A172 (cell line): ENCODE data around the gene NFRKB. TPM values are rescaled to one million over a fixed set of nuclear protein-coding genes. Genes with fewer than 3 reads are reported as not detected.

ENCODE experiments used
- DNase-seq: peaks from one replicate; pipeline ENCODE4 v3.0.0-alpha.2; 2015; ENCODE audit warnings: low spot score
- total RNA-seq: library from RNA; depleted of rRNA; stranded (reverse); fragments of >200 nt; shearing (Covaris generic); gene quantifications from 2 replicates; pipeline ENCODE4 v1.2.3, GENCODE V29; 2014; rRNA removed

Gene NFRKB
- total RNA-seq, result 19.0 and 20.1 TPM in 2 replicates

DNA sequence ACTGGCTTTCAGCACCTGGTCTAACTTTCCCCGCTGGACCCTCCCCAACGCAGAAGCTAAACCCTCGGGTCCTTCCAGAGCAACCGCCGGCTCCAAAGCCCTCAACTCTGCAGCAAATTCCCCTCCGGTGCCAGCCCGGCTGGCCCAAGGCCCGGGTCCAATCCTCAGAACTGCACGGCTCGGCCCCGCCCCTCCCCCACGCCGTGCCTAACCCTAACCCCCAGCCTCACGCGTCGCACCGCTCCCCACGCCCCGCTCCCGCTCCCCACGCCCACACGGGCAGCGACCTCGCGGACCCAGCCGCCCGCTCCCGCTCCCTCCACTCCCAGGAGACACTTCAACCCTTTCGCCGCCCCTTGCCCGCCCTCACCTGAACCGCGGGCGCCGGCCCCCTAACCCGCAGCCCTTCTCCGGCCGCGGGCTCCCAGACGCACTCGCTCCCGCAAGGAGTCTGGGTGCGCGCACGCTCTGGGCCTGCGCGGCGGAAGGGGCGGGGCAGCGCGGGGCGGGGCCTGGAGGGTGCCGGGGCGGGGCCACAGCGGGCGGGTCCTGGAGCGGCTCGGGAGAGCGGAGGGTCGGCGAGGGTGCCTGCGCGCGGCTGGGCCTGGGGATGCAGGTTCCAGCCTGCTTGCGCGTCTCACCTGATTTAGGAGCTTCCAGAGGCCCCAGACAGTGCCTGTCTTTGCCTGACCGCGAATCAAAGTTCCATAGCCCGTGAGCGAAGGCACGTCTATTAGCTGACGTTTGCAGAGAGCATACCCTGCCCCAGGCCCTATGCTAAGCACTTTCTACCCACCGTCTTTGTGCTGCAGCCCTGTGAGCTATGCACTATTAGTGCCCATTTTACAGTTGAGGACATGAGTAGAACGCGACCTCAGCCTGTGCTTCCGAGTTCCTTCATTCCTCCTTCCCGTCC lies at the start of gene NFRKB:
Gene NFRKB, minus strand, starts transcription at position 453 of the 916 bp plus-strand sequence. CDS start 2,729 bp downstream, outside the sequence.
- DNase-seq, result peak; percentile 12

DNA sequence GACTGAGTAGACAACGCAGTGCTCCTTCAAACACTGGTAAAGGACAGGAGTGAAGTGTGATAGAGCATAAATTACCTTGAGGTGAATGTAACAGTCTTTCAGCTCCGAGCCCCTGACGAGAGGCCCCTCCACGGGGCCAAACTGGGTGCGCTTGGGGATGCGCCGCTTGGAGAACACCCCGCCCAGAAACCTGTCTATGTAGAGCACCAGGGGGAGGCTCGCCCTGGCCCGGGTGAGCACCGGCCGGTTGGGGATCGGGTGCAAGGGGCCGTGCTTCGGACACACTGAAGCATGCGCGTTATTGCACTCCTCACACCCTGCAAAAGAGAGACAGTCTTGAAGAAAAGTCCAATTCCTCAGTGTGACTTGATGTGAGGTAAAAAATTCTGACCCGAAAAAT lies 49.3 kb upstream of the NFRKB start:
- DNase-seq, result no peak

DNA sequence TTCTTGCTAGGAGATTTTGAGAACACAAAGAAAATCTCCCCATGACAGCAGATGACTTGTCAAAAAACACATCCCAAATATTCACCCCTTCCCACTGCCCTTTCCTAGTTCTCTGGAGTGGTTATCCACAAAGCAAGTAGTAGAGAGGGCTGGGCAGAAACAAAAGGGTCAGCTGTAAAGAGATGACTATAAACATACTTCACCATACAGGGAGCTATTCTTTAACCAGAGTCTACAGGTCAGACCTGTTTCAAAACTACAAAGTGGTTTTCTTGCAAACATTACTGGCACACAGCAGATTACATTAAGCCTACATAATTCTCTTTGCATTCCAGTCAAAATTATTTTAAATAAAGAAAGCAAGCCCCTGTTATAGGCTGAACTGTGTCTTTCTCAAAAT lies 47.7 kb upstream of the NFRKB start:
- DNase-seq, result no peak

DNA sequence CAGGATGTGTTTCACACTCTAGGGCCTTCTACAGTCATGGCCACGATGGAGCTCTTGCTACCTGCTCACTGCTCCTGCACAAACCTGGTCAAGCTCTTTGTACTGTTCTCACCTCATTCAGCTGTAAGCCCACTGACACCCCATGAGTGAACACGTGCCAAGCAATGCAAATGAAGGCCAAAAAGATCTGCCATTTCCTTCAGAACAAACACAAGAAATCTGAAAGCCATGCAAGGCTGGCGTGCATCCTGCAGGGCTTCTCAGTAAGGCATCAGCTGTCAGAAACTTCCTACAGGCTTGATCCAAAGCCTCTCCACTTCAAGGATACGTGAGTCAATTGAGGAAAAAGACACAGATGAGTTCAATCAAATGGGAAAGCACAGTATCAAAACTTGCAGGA lies 44.1 kb upstream of the NFRKB start:
- no peak for DNase-seq

DNA sequence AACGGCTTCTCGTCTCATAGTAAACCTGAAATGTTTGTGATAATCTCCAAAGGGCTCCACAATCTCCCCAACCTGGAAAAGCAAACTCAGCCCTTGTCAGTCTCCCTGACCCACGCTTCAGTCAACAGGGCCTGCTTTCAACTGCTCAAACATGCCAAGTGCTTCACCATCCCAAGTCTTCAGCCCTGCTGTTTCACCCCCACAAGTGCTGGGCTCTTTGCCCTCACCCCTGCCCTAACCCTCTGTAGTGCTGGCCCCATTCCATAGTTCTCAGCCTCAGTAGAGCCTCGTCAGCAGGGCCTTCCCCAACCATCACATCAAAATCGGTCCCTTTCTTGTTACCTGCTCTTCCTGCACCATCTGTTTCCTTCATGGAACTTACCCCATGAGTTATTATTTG lies 43.4 kb upstream of the NFRKB start:
- DNase-seq, result no peak

DNA sequence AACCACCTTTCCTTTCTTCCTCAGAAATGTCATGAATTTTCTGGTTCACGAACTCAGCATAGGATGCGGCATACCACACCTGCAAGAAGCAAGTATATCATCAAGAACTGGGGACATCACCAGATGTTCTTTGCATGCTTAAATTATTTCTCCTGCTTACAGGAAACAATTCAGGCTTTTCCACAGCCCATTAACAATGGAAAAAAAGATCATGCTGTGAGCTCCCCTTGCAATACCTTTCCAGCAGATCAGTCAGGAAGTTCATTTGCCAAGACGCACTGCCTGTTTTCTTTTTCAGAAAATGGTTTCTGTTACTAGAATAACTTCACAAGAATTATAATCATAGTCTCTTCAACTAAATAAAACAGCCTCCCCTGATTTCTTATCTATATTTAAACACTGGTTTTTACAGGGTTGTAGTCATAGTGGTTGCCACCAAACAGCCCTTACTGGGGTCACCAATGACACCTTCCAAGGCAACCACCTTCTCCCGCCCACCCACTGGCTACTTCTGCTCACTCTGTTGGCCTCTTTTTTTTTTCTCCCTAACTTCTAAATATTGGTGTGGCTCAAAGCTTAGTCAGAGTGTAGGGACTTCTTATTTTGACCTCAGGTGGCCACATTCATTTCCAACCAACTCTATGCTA lies 42.3 kb upstream of the NFRKB start:
- DNase-seq, result no peak

DNA sequence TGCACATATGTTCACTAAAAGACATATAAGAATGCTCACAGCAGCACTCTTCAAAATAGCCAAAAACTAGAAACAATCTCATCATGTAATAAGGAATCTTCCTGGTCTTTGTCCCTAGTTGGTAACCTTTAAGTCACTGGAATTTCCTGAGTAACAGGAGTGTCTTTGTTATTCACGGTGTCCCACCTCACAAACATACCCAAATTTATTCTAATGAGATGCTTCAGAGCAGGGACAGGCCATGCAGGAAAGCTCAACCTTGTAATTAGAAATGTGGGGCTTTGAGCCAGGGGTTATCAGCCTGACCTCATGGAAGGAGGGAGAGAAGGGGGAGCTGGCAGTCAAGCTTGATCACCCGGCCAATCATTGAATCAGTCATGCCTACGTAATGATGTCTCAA lies 40.3 kb upstream of the NFRKB start:
- no peak for DNase-seq

DNA sequence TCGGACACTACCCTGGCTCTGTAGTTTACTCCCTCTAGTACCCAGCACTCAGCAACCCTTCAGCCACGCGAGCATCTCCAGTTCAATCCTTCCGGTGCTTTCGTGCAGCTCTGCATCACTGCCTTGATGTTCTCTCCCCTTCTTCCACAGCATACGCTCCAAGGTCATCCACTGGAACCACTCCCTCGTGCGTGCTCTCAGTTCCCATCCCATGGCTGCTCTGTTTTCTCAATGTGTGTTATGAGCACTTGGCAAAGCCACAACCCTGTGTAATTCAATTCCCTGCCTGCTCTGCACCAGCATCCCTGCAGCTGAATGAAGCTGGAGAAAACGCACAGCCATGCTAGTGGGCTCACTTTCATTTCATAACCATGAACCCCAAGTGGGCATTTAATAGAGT lies 38.5 kb upstream of the NFRKB start:
- no peak for DNase-seq

DNA sequence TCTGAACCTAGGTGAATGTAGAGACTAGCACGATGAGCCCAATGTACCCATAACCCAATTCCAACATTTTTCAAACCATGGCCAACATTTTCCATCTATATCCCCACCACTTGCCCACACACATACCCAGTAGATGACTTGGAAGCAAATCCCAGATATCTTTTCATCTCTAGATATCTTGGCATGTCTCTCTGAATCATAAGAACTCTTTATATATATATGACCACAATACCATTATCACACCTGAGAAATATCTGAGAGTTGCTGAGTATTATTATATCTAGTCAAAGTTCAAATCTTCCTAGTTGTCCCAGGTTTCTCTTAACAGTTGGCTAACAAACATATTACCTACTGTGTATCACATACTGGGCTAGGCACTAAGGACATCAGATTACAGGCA lies 37.9 kb upstream of the NFRKB start:
- no peak for DNase-seq

DNA sequence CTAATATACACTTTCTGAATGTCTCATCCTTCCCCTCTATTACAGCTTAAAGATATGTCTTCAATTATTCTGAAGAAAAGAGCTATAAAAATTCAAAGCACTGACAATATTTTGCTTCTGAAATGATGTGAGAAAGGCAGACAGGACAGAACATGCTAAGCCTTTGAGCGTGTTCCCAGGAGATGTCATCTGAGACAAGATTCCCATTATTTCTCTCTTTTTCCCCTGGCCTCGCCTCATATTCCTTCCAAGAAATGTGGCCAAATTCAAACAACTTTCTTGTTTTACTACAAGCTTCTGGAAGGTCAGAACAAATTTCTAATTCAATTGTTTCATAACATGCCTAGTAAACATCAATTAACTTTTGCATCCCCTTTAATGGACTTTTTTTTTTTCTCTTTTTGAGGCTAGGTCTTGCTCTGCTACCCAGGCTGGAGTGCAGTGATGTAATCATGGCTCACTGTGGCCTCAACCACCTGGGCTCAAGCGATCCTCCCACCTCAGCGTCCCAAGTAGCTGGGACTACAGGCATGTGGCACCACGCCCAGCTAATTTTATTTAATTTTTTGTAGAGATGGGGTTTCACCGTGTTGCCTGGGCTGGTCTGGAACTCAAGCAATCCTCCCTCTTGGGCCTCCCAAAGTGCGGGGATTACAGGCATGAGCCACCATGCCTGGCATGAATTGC lies 37.1 kb upstream of the NFRKB start:
- no peak for DNase-seq

DNA sequence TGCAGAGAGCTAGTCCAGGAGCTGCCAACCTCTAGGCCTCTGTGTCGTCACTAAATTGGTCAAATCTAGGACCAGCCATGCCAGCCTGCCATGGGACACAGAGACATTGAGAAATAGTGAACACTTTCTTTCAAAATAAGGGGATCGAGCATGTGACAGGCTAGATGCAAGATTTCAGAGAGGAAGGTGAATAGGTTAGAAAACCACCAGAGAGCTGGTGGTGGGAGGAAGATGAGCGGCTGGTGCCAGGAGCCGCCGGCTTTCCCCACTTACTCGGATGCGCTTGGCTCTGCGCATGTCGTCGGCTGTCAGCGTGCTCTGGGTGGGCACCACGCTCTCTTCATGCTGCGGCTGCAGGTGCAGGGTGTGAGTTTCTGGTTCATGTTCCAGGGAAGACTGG lies 35.4 kb upstream of the NFRKB start:
- DNase-seq, result no peak

DNA sequence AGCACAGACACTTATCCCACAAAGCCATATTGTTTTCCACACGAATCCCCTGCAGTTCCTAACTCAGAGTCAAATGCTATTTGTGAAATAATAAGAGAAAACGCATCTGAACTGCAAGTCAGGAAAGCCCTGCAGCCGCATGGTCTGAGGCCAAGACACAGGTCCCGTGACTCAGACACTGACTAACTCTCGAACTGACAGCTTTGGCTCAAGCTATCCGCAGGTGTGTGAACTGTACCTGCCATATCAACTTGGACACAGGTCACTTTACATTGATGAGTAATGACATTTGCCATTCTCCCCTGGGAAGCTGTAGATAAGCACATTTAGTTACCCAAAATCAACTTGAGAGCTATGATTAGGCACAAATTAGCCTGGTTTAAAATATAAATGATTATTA lies 34.9 kb upstream of the NFRKB start:
- DNase-seq, result no peak

DNA sequence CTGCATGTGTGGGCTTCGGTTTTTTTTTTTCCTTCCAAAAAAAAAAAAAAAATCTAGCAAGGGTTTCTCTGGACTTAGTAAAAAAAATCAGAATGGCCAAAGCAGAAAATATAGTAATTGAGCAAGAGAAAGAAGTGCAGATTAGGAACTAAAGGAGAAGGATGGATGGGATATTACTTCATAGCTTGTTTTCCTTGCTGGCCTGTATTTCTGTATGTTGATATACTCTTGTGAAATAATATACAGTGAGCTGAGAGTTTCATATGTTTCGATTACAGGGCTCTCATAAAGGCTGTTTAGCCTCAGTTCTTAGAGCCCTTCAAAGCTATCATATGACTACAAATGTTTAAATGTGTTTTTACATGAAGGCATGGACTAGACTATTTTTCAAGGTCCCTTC lies 34.3 kb upstream of the NFRKB start:
- DNase-seq, result no peak

DNA sequence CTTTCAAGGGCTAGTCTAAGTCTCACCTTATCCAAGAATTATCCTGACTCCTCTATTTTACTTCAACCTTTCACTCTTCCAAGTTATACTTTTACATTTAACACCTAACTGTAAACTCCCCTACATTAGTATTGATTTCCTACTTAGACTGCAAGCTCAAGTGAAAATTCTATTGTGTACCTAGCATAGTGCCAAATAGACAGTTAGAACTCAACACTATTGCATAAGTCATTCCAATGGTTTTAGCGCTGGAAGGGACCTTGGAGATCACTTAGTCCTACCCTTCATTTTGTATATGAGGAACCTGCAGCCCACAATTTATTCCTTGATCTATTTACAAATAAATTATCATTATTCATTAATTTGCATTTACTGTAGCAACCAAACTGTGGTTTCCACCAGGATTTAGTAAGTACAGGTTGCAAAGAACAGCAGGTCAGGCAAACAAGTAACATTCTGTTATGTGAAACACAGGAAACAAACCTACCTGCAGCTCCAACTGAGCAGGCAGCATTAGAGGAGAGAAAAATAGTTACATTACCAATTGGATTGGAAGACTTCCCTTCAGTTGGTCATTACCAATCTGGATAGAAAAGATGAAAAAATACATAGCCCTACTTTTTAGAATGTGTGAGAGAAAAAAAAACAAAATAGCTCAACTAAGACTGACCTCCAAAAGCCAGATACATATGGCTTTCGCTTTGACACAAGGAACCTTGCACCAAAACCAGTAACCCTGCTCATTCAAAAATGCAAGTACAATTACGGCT lies 33.7 kb upstream of the NFRKB start:
- no peak for DNase-seq

DNA sequence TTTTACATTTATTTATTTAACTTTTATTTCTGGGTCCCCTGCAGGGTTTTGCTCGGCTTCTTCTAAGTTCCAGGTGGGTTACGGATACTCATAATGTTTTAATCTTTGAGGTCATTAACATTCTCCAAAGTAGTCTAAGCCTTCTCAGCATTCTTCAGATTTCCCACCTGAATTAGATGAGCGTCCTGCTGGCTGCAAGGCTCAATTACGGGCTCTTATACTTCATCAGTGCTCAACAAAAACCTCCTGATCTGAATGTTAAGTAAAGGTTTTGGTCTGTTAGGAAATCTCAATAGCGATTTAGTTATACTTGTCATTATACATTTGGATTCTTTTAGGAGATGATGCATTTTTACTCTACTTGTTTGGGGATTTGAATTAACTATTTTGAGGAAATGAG lies 27.3 kb upstream of the NFRKB start:
- no peak for DNase-seq

DNA sequence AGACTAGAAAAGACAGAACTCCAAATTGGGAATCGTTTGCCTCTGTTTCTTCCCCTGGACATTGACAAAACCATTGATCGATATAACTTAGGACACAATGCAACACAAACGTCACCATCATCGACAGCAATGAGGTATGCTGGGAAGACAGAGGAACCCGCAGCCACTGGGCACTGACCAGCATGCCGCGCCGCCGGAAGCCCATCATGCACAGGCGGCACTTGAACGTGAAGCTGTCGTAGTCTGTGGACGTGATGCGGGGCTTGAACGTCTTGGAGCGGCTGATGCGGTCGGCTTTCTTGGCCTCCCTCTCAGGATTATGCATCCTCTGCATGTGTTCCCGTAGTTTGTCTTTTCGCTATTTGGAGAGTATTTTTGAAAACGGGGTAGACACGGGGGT lies 23.0 kb upstream of the NFRKB start:
- no peak for DNase-seq

DNA sequence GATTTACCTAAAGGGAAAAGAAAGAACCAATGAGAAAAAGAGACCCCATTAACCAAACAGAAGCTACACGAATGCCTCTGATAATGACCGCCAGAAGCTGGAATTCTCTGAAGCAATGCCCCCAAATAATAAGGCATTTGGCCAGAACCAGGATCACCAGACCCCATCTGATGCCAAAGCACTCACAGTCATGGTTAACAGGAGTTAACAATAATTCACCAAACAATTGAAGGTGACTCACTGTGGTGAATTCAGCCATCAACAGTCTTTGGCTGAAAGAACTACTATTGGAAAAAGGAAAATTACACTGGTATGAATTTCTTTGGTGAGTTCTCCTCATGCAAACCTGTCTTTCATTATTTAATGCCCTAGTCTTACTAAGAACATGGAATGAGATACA lies 21.9 kb upstream of the NFRKB start:
- DNase-seq, result no peak

DNA sequence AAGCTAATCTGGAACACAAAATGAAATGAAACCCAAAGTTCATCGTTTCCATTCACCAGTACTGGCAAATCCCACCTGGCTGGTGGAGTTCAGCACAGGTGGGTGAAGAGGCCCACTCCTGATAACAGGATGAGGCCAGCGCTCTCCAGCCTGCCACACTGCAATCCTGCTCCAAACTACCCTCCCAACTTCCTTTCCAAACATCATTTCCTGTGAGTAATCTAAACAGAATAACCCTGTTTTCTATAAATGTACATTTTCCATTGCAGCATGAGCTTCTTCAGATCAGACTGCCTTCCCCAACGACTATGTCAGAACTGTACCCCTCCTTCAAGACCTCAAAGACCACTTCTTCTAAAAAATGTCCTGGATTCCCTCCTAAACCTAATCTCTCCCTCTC lies 15.9 kb upstream of the NFRKB start:
- no peak for DNase-seq

DNA sequence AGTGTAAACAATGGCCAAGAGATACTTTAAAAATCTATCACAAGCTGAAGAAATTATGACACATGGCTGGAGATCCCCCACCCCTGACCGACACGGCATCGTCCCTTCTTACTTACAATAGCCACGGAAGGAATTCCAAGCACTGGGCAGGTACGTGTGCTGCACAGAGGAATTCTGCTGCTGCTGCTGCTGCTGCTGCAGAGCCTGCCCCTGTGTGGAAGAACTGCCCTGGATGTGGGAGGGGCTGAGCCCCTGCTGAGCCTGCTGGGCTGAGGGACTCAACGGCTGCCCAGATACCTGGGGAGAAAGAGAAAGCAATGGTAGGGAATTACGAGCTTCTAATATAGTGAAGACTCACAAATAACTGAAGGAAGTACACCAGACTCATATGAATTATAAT lies 15.0 kb upstream of the NFRKB start:
- no peak for DNase-seq

DNA sequence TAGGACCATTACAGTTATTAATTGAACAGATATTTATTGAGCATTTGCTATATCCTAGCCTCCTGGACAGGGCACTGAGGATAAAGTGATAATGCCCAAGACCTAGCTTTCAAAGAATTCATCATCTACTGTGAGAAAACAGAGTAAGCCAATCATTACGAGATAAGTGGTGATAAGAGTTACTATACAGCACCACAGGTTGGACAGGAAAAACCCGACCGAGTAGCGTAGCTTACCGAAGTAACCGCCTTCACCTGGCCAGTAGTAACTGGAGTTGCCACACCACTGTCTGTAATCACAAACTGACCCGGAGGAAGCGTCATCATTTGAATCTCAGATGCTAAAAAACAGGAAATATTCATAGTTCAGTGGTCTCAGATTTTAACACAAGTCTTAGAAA lies 10.0 kb upstream of the NFRKB start:
- DNase-seq, result no peak

DNA sequence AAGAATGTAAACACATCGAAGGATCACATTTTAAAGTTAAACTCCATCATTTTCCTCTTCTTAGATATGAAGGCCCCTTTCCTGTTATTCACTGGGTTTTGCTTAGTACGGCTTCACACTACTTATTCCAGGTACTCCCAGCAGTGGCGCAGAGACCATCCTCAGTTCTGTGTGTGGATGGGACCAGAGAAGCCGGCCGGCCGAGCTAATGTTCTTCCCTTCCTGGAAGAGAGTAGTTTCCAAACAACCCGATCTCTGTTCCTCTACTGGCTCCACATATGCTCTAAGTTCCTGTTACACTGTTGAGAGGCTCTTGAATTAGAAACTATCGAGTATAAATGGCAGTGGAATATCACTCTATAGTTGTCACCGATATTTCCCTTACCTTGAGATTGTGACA lies 684 bp upstream of the NFRKB start:
- no peak for DNase-seq
